Prostate gland (tissue), 2 donors: ENCODE data around the gene B3GALT6.

Source experiments
- POLR2A ChIP-seq: fragments of 450-650 bp; IDR thresholded peaks from one replicate; pipeline ENCODE4 v1.6.1; 2016; ENCODE audit warnings: antibody characterized with exemption, mild to moderate bottlenecking
- TF ChIP-seq, protein P1 (sequence below), 4 experiments: fragments of 200-600 bp in 2 of 4; fragments of 450-650 bp in 2 of 4; sonication (generic) in 2 of 4; IDR thresholded peaks; 1 replicate in 3 of 4; 2 replicates in 1 of 4; pipeline ENCODE4 v1.5.1; 2016 to 2019; ENCODE audit warnings: antibody characterized with exemption in 4 of 4, mild to moderate bottlenecking in 2 of 4, moderate library complexity in 2 of 4

GRCh38 chr1:1235016-1235744, 3.1 kb downstream of the B3GALT6 start:
- TF ChIP-seq, protein P1, sequence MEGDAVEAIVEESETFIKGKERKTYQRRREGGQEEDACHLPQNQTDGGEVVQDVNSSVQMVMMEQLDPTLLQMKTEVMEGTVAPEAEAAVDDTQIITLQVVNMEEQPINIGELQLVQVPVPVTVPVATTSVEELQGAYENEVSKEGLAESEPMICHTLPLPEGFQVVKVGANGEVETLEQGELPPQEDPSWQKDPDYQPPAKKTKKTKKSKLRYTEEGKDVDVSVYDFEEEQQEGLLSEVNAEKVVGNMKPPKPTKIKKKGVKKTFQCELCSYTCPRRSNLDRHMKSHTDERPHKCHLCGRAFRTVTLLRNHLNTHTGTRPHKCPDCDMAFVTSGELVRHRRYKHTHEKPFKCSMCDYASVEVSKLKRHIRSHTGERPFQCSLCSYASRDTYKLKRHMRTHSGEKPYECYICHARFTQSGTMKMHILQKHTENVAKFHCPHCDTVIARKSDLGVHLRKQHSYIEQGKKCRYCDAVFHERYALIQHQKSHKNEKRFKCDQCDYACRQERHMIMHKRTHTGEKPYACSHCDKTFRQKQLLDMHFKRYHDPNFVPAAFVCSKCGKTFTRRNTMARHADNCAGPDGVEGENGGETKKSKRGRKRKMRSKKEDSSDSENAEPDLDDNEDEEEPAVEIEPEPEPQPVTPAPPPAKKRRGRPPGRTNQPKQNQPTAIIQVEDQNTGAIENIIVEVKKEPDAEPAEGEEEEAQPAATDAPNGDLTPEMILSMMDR (IDR thresholded peaks at IDR 0.05), result no peak
- no peak for TF ChIP-seq POLR2A
